ENCODE measurements around the gene GREB1. TPM values are rescaled to one million over a fixed set of nuclear protein-coding genes. Genes with fewer than 3 reads are reported as not detected.

Gene GREB1
- polyA plus RNA-seq, 1 of the 3 experiments (the other 2 are of a cell fraction): 2.9 TPM

- H3K27me3 ChIP-seq (ENCODE audit: insufficient read depth): no peaks in the 10 kb centered on the region; the same call in 1 of the 2 replicates
Measured at GRCh38 chr2:11532416-11533055, 1.3 kb upstream of the GREB1 start.

More at GRCh38 chr2:11532416-11533055, 1.3 kb upstream of the GREB1 start:
- 71% methylated on average over 10 of the region's 10 CpGs for WGBS (ENCODE audit: low lambda C conversion rate)
- Histone ChIP-seq H2AFZ (ENCODE audit: low read depth) (no peak overlapping the region), H3K9me3 (no peaks in the 10 kb centered on the region), H3K4me3 (ENCODE audit: low read depth in 2 of 2, low read length in 1 of 2) (no peak overlapping the region), H3K27ac (ENCODE audit: low read depth in 2 of 2, low read length in 1 of 2) (0 out of 4 replicates have a peak overlapping the region, but pooled peaks of 1 of the 2 experiments have one; percentile 7), H3K9me2 (no peaks in the 10 kb centered on the region), H3K36me3 (replicated peaks in 1 of 2; ENCODE audit: control insufficient read depth in 1 of 2, insufficient read depth in 2 of 2, low read length in 1 of 2) (no peaks in the 10 kb centered on the region), H4K20me1 (ENCODE audit: insufficient read depth) (no peaks in the 10 kb centered on the region), H3K4me1 (ENCODE audit: control insufficient read depth in 1 of 2, insufficient read depth in 2 of 2, low read depth in 1 of 2, low read length in 1 of 2) (peaks cover 0 to 21% of the 10 kb centered on the region in 2 experiments; a peak in 2 of 4 replicates), H3K79me2 (ENCODE audit: insufficient read depth) (no peaks in the 10 kb centered on the region), H3K4me2 (no peak overlapping the region), H3F3A (replicated peaks; ENCODE audit: insufficient read depth) (no peaks in the 10 kb centered on the region), H3K9ac (no peak overlapping the region)
- ChIA-PET POLR2A (no interaction called here), CTCF (interaction anchor here (1.3 to 2.9 kb wide), 8 partner anchors 10 to 55 kb away, joined by 3 to 18 read pairs (median 9); no protein-coding TSS in a partner anchor)
- TF ChIP-seq TEAD4 (IDR thresholded peaks at IDR 0.05; ENCODE audit: borderline replicate concordance, insufficient read depth) (no peak), FOSL2 (IDR thresholded peaks at IDR 0.05; ENCODE audit: borderline replicate concordance, low read depth) (no peak), ZBTB33 (IDR thresholded peaks at IDR 0.05; ENCODE audit: borderline replicate concordance, low read depth) (no peak), RFX5 (IDR thresholded peaks at IDR 0.05; ENCODE audit: low read length) (no peak), REST (IDR thresholded peaks at IDR 0.05; ENCODE audit: low read depth, low read length) (no peak), EP300 (IDR thresholded peaks at IDR 0.05; ENCODE audit: borderline replicate concordance in 1 of 2, low read depth in 1 of 2, low read length in 1 of 2) (no peak), NRF1 (IDR thresholded peaks at IDR 0.05; ENCODE audit: low read depth, low read length) (no peak), CHD2 (IDR thresholded peaks at IDR 0.05; ENCODE audit: low read length, partially characterized antibody) (no peak), USF2 (IDR thresholded peaks at IDR 0.05; ENCODE audit: borderline replicate concordance, low read depth, low read length) (no peak), RAD21 (IDR thresholded peaks at IDR 0.05; ENCODE audit: low read length) (no peak), GATA2 (CRISPR knock-in tag; IDR thresholded peaks at IDR 0.05) (no peak), SMC3 (IDR thresholded peaks at IDR 0.05; ENCODE audit: low read depth, low read length) (no peak), TCF12 (IDR thresholded peaks at IDR 0.05) (no peak), RCOR1 (IDR thresholded peaks at IDR 0.05; ENCODE audit: low read length) (no peak)
- TF ChIP-seq, protein P1, sequence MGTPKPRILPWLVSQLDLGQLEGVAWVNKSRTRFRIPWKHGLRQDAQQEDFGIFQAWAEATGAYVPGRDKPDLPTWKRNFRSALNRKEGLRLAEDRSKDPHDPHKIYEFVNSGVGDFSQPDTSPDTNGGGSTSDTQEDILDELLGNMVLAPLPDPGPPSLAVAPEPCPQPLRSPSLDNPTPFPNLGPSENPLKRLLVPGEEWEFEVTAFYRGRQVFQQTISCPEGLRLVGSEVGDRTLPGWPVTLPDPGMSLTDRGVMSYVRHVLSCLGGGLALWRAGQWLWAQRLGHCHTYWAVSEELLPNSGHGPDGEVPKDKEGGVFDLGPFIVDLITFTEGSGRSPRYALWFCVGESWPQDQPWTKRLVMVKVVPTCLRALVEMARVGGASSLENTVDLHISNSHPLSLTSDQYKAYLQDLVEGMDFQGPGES (IDR thresholded peaks at IDR 0.05; ENCODE audit: low read depth, low read length): no peak
- TF ChIP-seq, protein P2, sequence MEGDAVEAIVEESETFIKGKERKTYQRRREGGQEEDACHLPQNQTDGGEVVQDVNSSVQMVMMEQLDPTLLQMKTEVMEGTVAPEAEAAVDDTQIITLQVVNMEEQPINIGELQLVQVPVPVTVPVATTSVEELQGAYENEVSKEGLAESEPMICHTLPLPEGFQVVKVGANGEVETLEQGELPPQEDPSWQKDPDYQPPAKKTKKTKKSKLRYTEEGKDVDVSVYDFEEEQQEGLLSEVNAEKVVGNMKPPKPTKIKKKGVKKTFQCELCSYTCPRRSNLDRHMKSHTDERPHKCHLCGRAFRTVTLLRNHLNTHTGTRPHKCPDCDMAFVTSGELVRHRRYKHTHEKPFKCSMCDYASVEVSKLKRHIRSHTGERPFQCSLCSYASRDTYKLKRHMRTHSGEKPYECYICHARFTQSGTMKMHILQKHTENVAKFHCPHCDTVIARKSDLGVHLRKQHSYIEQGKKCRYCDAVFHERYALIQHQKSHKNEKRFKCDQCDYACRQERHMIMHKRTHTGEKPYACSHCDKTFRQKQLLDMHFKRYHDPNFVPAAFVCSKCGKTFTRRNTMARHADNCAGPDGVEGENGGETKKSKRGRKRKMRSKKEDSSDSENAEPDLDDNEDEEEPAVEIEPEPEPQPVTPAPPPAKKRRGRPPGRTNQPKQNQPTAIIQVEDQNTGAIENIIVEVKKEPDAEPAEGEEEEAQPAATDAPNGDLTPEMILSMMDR (IDR thresholded peaks at IDR 0.05): no peak
- TF ChIP-seq, protein P3, sequence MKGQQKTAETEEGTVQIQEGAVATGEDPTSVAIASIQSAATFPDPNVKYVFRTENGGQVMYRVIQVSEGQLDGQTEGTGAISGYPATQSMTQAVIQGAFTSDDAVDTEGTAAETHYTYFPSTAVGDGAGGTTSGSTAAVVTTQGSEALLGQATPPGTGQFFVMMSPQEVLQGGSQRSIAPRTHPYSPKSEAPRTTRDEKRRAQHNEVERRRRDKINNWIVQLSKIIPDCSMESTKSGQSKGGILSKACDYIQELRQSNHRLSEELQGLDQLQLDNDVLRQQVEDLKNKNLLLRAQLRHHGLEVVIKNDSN (IDR thresholded peaks at IDR 0.05; ENCODE audit: borderline replicate concordance, low read depth): no peak
- DNase-seq: no peak
